ENCODE data around the gene KLHL36. TPM values are rescaled to one million over a fixed set of nuclear protein-coding genes. Genes with fewer than 3 reads are reported as not detected.
A peak's percentile ranks its signal among the peaks of the same experiment; 100 is the strongest.

Gene KLHL36
- total and polyA plus RNA-seq, 9 of the 15 experiments (the other 6 are each of a cell fraction or from before 2014, with no cell fraction given) = 2.1 to 51.2 (median 18.5) TPM

- TF ChIP-seq ZBTB9 (CRISPR knock-in tag; IDR thresholded peaks at IDR 0.05) (0 out of 2 replicates have a peak, but pooled peaks have one; percentile 13), CREB1 (IDR thresholded peaks at IDR 0.05) (no peak), CREB1 (CRISPR knock-in tag; IDR thresholded peaks at IDR 0.05) (peak; percentile 49; the same call in 1 of the 2 replicates), CBFA2T2 (conservative IDR thresholded peaks at IDR 0.05) (no peak), PCBP1 (IDR thresholded peaks at IDR 0.05; ENCODE audit: low read depth, low read length, poor library complexity, severe bottlenecking) (peak; percentile 38), HDAC3 (IDR thresholded peaks at IDR 0.05; ENCODE audit: borderline replicate concordance, partially characterized antibody) (no peak), NR4A1 (CRISPR knock-in tag; IDR thresholded peaks at IDR 0.05) (no peak), NR4A1 (tag; IDR thresholded peaks at IDR 0.05) (0 out of 2 replicates have a peak, but pooled peaks have one; percentile 47), ELF1 (tag; IDR thresholded peaks at IDR 0.05) (no peak; the same call in 1 of the 2 replicates), GABPB1 (CRISPR knock-in tag; IDR thresholded peaks at IDR 0.05) (peak; percentile 66), SAP30 (IDR thresholded peaks at IDR 0.05; ENCODE audit: borderline replicate concordance, insufficient read depth, low read depth, low read length, poor library complexity, severe bottlenecking) (peak; percentile 64), SIN3B (IDR thresholded peaks at IDR 0.05; ENCODE audit: low read depth) (0 out of 2 replicates have a peak, but pooled peaks have one; percentile 29), IRF2 (CRISPR knock-in tag; IDR thresholded peaks at IDR 0.05) (no peak), HIVEP1 (CRISPR knock-in tag; IDR thresholded peaks at IDR 0.05) (no peak), GTF3C2 (IDR thresholded peaks at IDR 0.05; ENCODE audit: borderline replicate concordance, extremely low read depth, insufficient read length) (no peak), HDAC1 (IDR thresholded peaks at IDR 0.05) (0 out of 4 replicates have a peak, but pooled peaks of 1 of the 2 experiments have one; percentile 27), AFF4 (CRISPR knock-in tag; IDR thresholded peaks at IDR 0.05) (0 out of 2 replicates have a peak, but pooled peaks have one; percentile 31), KAT8 (IDR thresholded peaks at IDR 0.05; ENCODE audit: low read depth) (no peak)
These were observed 542 bp downstream of the KLHL36 start (continued) for GRCh38 chr16:84648595-84649510.
